Fibroblast of lung (primary cell): ENCODE data around the gene TACR1. TPM values are rescaled to one million over a fixed set of nuclear protein-coding genes. Genes with fewer than 3 reads are reported as not detected.
A peak's percentile ranks its signal among the peaks of the same experiment; 100 is the strongest.

Source experiments
- DNase-seq, 2 donors: peaks; one replicate each; pipeline versions ENCODE4 v3.0.0 to v3.0.0-alpha.2; 2010; ENCODE audit warnings: low read depth in 2 of 2
- H2AFZ ChIP-seq: 2 replicates; pipeline ENCODE4 v1.5.1; 2012; ENCODE audit warnings: low read length, control low read depth, inconsistent platforms
- H3K27ac ChIP-seq: 2 replicates; pipeline ENCODE4 v1.5.1; 2011; ENCODE audit warnings: low read length, control low read depth; ENCODE audit not compliant: insufficient read depth
- H3K27me3 ChIP-seq: 2 replicates; pipeline ENCODE4 v1.5.1; 2011; ENCODE audit warnings: mild to moderate bottlenecking, low read length; ENCODE audit not compliant: control insufficient read depth, insufficient read depth
- H3K36me3 ChIP-seq: 2 replicates; pipeline ENCODE4 v1.5.1; 2011; ENCODE audit warnings: low read length; ENCODE audit not compliant: control insufficient read depth, insufficient read depth
- H3K4me1 ChIP-seq: 2 replicates; pipeline ENCODE4 v1.5.1; 2011; ENCODE audit warnings: low read length; ENCODE audit not compliant: control insufficient read depth, insufficient read depth; ENCODE audit errors: extremely low read depth
- H3K4me2 ChIP-seq: 2 replicates; pipeline ENCODE4 v1.5.1; 2011; ENCODE audit warnings: low read length, control low read depth; ENCODE audit not compliant: insufficient read depth; ENCODE audit errors: extremely low read depth
- H3K4me3 ChIP-seq, 4 experiments: fragments of 200-600 bp in 1 of 4; sonication (generic) in 1 of 4; replicated peaks in 1 of 4; 2 replicates each; pipeline ENCODE4 v1.5.1; 2011 to 2016; ENCODE audit warnings: low read length in 4 of 4, low read depth in 3 of 4, mild to moderate bottlenecking in 3 of 4, control low read depth in 2 of 4, inconsistent platforms in 1 of 4, mixed read lengths in 1 of 4; ENCODE audit not compliant: insufficient read depth in 1 of 4; ENCODE audit errors: control extremely low read depth in 1 of 4
- H3K79me2 ChIP-seq: 2 replicates; pipeline ENCODE4 v1.5.1; 2012; ENCODE audit warnings: mild to moderate bottlenecking, low read length, inconsistent platforms; ENCODE audit not compliant: control insufficient read depth, insufficient read depth
- H3K9ac ChIP-seq: 2 replicates; pipeline ENCODE4 v1.5.1; 2011; ENCODE audit warnings: mild to moderate bottlenecking, low read length, control low read depth; ENCODE audit not compliant: insufficient read depth
- H3K9me3 ChIP-seq: 2 replicates; pipeline ENCODE4 v1.5.1; 2012; ENCODE audit warnings: low read depth, low read length; ENCODE audit not compliant: control insufficient read depth, insufficient read depth
- H4K20me1 ChIP-seq: 2 replicates; pipeline ENCODE4 v1.5.1; 2011; ENCODE audit warnings: low read length; ENCODE audit not compliant: control insufficient read depth, insufficient read depth; ENCODE audit errors: extremely low read depth
- EZH2 ChIP-seq: IDR thresholded peaks from 2 replicates; pipeline ENCODE4 v1.5.1; 2012; ENCODE audit warnings: low read length, control low read depth, mild to moderate bottlenecking; ENCODE audit errors: missing control alignments
- polyA plus RNA-seq, 2 donors: library from polyadenylated mRNA; depleted of rRNA in 1 of 2; stranded (reverse) in 1 of 2; unstranded in 1 of 2; fragments of >200 nt; gene quantifications; 2 replicates each; pipeline ENCODE4 v1.2.1, GENCODE V29; 2011 to 2012; ENCODE audit warnings: missing spikeins in 1 of 2
- total RNA-seq: library from RNA; depleted of rRNA; stranded (reverse); fragments of >200 nt; gene quantifications from 2 replicates; pipeline ENCODE4 v1.2.1, GENCODE V29; 2014
- TF ChIP-seq, protein P1 (sequence below), 2 donors: IDR thresholded peaks in 1 of 2; conservative IDR thresholded peaks in 1 of 2; 1 replicate in 1 of 2; 2 replicates in 1 of 2; pipeline ENCODE4 v1.5.1; 2011 to 2012; ENCODE audit warnings: low read length in 2 of 2, control low read depth in 1 of 2, inconsistent platforms in 1 of 2, low read depth in 1 of 2, mild to moderate bottlenecking in 1 of 2

The TACR1 gene
- total and polyA plus RNA-seq, 2 donors (not counting 1 experiment from before 2014, with no cell fraction given), result 0.05 to 0.17 TPM

- H3K9ac ChIP-seq, result no peak overlapping the region
- no peak overlapping the region for H2AFZ ChIP-seq
- no peaks in the 10 kb centered on the region for H3K79me2 ChIP-seq
- no peaks in the 10 kb centered on the region for H4K20me1 ChIP-seq
- no peak for TF ChIP-seq EZH2
- TF ChIP-seq, protein P1, sequence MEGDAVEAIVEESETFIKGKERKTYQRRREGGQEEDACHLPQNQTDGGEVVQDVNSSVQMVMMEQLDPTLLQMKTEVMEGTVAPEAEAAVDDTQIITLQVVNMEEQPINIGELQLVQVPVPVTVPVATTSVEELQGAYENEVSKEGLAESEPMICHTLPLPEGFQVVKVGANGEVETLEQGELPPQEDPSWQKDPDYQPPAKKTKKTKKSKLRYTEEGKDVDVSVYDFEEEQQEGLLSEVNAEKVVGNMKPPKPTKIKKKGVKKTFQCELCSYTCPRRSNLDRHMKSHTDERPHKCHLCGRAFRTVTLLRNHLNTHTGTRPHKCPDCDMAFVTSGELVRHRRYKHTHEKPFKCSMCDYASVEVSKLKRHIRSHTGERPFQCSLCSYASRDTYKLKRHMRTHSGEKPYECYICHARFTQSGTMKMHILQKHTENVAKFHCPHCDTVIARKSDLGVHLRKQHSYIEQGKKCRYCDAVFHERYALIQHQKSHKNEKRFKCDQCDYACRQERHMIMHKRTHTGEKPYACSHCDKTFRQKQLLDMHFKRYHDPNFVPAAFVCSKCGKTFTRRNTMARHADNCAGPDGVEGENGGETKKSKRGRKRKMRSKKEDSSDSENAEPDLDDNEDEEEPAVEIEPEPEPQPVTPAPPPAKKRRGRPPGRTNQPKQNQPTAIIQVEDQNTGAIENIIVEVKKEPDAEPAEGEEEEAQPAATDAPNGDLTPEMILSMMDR (conservative IDR thresholded peaks at IDR 0.05 in 1 of 2, IDR thresholded peaks at IDR 0.05 in 1 of 2; ENCODE audit: low read depth in 1 of 2, low read length in 2 of 2), result no peak
- H3K4me2 ChIP-seq, result no peak overlapping the region
- no peaks in the 10 kb centered on the region for H3K27me3 ChIP-seq
- no peaks in the 10 kb centered on the region for H3K9me3 ChIP-seq
- H3K36me3 ChIP-seq, result no peaks in the 10 kb centered on the region
- H3K4me3 ChIP-seq, result no peak overlapping the region
- H3K4me1 ChIP-seq, result peaks cover 13% of the 10 kb centered on the region
- DNase-seq, result no peak
- no peak overlapping the region for H3K27ac ChIP-seq
Measured at GRCh38 chr2:75044291-75044690, 155.0 kb downstream of the TACR1 start.

DNA sequence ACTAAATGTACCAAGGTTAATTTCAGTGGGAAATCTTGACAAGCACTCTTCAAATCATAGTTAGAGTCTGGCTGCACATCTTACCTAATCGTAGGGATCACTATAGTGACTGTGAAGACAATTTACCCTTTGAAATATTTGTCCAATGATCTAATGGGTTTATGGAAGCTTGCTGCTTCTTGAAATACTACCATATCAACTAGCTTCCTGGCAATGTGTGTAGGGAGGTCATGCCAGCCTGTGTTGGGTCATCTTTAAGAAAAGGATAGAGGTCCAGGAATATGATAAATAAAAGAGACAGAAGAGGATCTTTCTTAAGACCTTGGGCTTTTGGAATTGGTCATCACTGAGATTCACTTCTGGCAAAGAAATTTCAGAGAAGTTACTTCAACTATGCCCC is 156.5 kb downstream of the TACR1 start:
- H3K4me1 ChIP-seq, result peaks cover 9% of the 10 kb centered on the region
- H3K9ac ChIP-seq, result no peak overlapping the region
- no peak overlapping the region for H2AFZ ChIP-seq

GRCh38 chr2:75041731-75042600 is 157.4 kb downstream of the TACR1 start:
- H3K79me2 ChIP-seq, result no peaks in the 10 kb centered on the region
- H3K27me3 ChIP-seq, result no peaks in the 10 kb centered on the region
- H3K36me3 ChIP-seq, result no peaks in the 10 kb centered on the region
- H2AFZ ChIP-seq, result peak overlapping the region; percentile 59
- DNase-seq, result no peak
- H3K9me3 ChIP-seq, result no peaks in the 10 kb centered on the region
- H3K9ac ChIP-seq, result no peak overlapping the region
- TF ChIP-seq, protein P1 (conservative IDR thresholded peaks at IDR 0.05 in 1 of 2, IDR thresholded peaks at IDR 0.05 in 1 of 2; ENCODE audit: low read depth in 1 of 2, low read length in 2 of 2), result no peak
- TF ChIP-seq EZH2, result no peak
- peaks cover 4% of the 10 kb centered on the region for H3K4me1 ChIP-seq
- no peak overlapping the region for H3K4me3 ChIP-seq
- H3K27ac ChIP-seq, result no peak overlapping the region
- no peaks in the 10 kb centered on the region for H4K20me1 ChIP-seq
- peak overlapping the region; percentile 52 for H3K4me2 ChIP-seq

More for the DNA sequence above, 156.5 kb downstream of the TACR1 start:
- Histone ChIP-seq H4K20me1 (no peaks in the 10 kb centered on the region), H3K27ac (no peak overlapping the region), H3K36me3 (no peaks in the 10 kb centered on the region), H3K4me3 (no peak overlapping the region), H3K79me2 (no peaks in the 10 kb centered on the region), H3K27me3 (no peaks in the 10 kb centered on the region), H3K4me2 (no peak overlapping the region), H3K9me3 (no peaks in the 10 kb centered on the region)
- no peak for DNase-seq
- TF ChIP-seq EZH2, result no peak
- TF ChIP-seq, protein P1 (conservative IDR thresholded peaks at IDR 0.05 in 1 of 2, IDR thresholded peaks at IDR 0.05 in 1 of 2; ENCODE audit: low read depth in 1 of 2, low read length in 2 of 2), result no peak
